Loucy (cell line): ENCODE results near the gene GBA3.

Experiments
- H2AFZ ChIP-seq: fragments of 200-600 bp; sonication (generic); 2 replicates; pipeline ENCODE4 v1.6.0; 2016; ENCODE audit warnings: antibody characterized with exemption, mild to moderate bottlenecking, low read length, moderate library complexity
- H3F3A ChIP-seq: fragments of 200-600 bp; 2 replicates; pipeline ENCODE4 v1.6.0; 2016; ENCODE audit warnings: antibody characterized with exemption, low read depth, mild to moderate bottlenecking
- H3K27me3 ChIP-seq: fragments of 200-600 bp; sonication (generic); 2 replicates; pipeline ENCODE4 v1.6.1; 2014; ENCODE audit warnings: low read length, mild to moderate bottlenecking; ENCODE audit not compliant: insufficient read depth, poor library complexity, severe bottlenecking
- H3K36me3 ChIP-seq: fragments of 200-600 bp; sonication (generic); 2 replicates; pipeline ENCODE4 v1.6.1; 2016; ENCODE audit warnings: low read length; ENCODE audit not compliant: insufficient read depth
- H3K4me1 ChIP-seq: fragments of 200-600 bp; sonication (generic); 2 replicates; pipeline ENCODE4 v1.5.1; 2014; ENCODE audit warnings: low read length, mild to moderate bottlenecking; ENCODE audit not compliant: insufficient read depth, poor library complexity, severe bottlenecking
- H3K4me2 ChIP-seq: fragments of 200-600 bp; sonication (generic); 2 replicates; pipeline ENCODE4 v1.6.0; 2014; ENCODE audit warnings: antibody characterized with exemption, low read length, low read depth, mild to moderate bottlenecking; ENCODE audit not compliant: poor library complexity, severe bottlenecking
- H3K4me3 ChIP-seq: fragments of 200-600 bp; sonication (generic); 2 replicates; pipeline ENCODE4 v1.5.1; 2014; ENCODE audit warnings: low read length, mild to moderate bottlenecking, mixed read lengths; ENCODE audit not compliant: poor library complexity, severe bottlenecking
- H3K79me2 ChIP-seq: fragments of 200-600 bp; sonication (generic); 2 replicates; pipeline ENCODE4 v1.6.1; 2014; ENCODE audit warnings: low read length; ENCODE audit not compliant: insufficient read depth
- H3K9ac ChIP-seq: fragments of 200-600 bp; sonication (generic); 2 replicates; pipeline ENCODE4 v1.6.0; 2014; ENCODE audit warnings: mild to moderate bottlenecking, low read depth, low read length, moderate library complexity; ENCODE audit not compliant: poor library complexity, severe bottlenecking
- H3K9me2 ChIP-seq: fragments of 200-600 bp; sonication (generic); replicated peaks from 2 replicates; pipeline ENCODE4 v1.6.1; 2016; ENCODE audit warnings: low read depth, low read length, mixed read lengths
- H3K9me3 ChIP-seq: fragments of 200-600 bp; sonication (generic); 2 replicates; pipeline ENCODE4 v1.6.1; 2014; ENCODE audit warnings: mild to moderate bottlenecking, antibody characterized with exemption, low read length, low read depth; ENCODE audit not compliant: insufficient read depth
- H4K20me1 ChIP-seq: fragments of 200-600 bp; sonication (generic); 2 replicates; pipeline ENCODE4 v1.6.0; 2014; ENCODE audit warnings: antibody characterized with exemption, low read length, mild to moderate bottlenecking; ENCODE audit not compliant: insufficient read depth, poor library complexity, severe bottlenecking
- CTCF ChIP-seq: fragments of 200-600 bp; sonication (generic); conservative IDR thresholded peaks from 2 replicates; pipeline ENCODE4 v1.5.1; 2014; ENCODE audit warnings: mild to moderate bottlenecking, antibody characterized with exemption, low read length
- EZH2phosphoT487 ChIP-seq: fragments of 200-600 bp; IDR thresholded peaks from 2 replicates; pipeline ENCODE4 v1.6.1; 2018; ENCODE audit warnings: antibody characterized with exemption, mild to moderate bottlenecking, moderate library complexity, borderline replicate concordance

The GBA3 gene

GRCh38 chr4:22762548-22762947 lies 69.8 kb downstream of the GBA3 start:
- H2AFZ ChIP-seq, result no peak overlapping the region
- no peaks in the 10 kb centered on the region for H4K20me1 ChIP-seq
- H3K9me3 ChIP-seq, result no peaks in the 10 kb centered on the region
- H3K9me2 ChIP-seq, result no peaks in the 10 kb centered on the region
- no peaks in the 10 kb centered on the region for H3K79me2 ChIP-seq
- H3K36me3 ChIP-seq, result no peaks in the 10 kb centered on the region
- TF ChIP-seq EZH2phosphoT487 (no peak), CTCF (no peak)
- no peak overlapping the region for H3K4me3 ChIP-seq
- H3K9ac ChIP-seq, result no peak overlapping the region
- no peaks in the 10 kb centered on the region for H3F3A ChIP-seq
- H3K4me2 ChIP-seq, result no peak overlapping the region
- H3K27me3 ChIP-seq, result no peaks in the 10 kb centered on the region
- H3K4me1 ChIP-seq, result no peaks in the 10 kb centered on the region

DNA sequence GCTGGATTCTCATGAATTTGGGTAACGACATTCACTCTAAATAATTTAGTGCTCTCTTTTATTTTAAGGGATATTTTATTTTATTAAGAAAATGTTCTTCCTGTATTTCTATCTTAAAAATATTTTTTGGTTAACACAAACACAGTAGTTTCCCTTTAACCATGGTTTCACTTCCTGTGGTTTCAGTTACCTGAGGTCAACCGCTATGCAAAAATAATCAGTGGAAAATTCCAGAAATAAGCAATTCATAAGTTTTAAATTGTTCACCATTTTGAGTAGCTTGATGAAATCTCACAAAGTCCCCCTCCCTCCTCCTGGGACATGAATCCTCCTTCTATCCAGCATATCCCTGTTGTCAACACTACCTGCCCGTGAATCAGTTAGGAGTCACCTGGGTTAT lies 71.4 kb downstream of the GBA3 start:
- H4K20me1 ChIP-seq, result no peaks in the 10 kb centered on the region
- H3K79me2 ChIP-seq, result no peaks in the 10 kb centered on the region
- H3K4me1 ChIP-seq, result no peaks in the 10 kb centered on the region
- no peaks in the 10 kb centered on the region for H3K36me3 ChIP-seq
- H2AFZ ChIP-seq, result no peak overlapping the region
- TF ChIP-seq CTCF, result no peak
- TF ChIP-seq EZH2phosphoT487, result no peak
- no peak overlapping the region for H3K4me2 ChIP-seq
- no peaks in the 10 kb centered on the region for H3K27me3 ChIP-seq
- no peaks in the 10 kb centered on the region for H3K9me3 ChIP-seq
- H3K9me2 ChIP-seq, result no peaks in the 10 kb centered on the region
- no peak overlapping the region for H3K4me3 ChIP-seq
- H3F3A ChIP-seq, result no peaks in the 10 kb centered on the region
- no peak overlapping the region for H3K9ac ChIP-seq

- TF ChIP-seq EZH2phosphoT487, result no peak
- no peak for TF ChIP-seq CTCF
- H3K9me2 ChIP-seq, result no peaks in the 10 kb centered on the region
- no peaks in the 10 kb centered on the region for H3K36me3 ChIP-seq
- no peak overlapping the region for H2AFZ ChIP-seq
- no peaks in the 10 kb centered on the region for H3K79me2 ChIP-seq
- H4K20me1 ChIP-seq, result no peaks in the 10 kb centered on the region
- H3K4me2 ChIP-seq, result no peak overlapping the region
- H3K4me1 ChIP-seq, result no peaks in the 10 kb centered on the region
- no peaks in the 10 kb centered on the region for H3K27me3 ChIP-seq
- no peaks in the 10 kb centered on the region for H3F3A ChIP-seq
- no peak overlapping the region for H3K9ac ChIP-seq
- no peak overlapping the region for H3K4me3 ChIP-seq
- H3K9me3 ChIP-seq, result no peaks in the 10 kb centered on the region
Observed at GRCh38 chr4:22766068-22766467, 73.3 kb downstream of the GBA3 start.
